Sciatic nerve (tissue), 2 donors: Measurements from ENCODE around the gene ICAM1. TPM values are rescaled to one million over a fixed set of nuclear protein-coding genes. Genes with fewer than 3 reads are reported as not detected.
A peak's percentile ranks its signal among the peaks of the same experiment; 100 is the strongest.

Source experiments
- ATAC-seq: fragments of 200-7000 bp; cut with Tn5 transposase; one replicate; pipeline ENCODE4 v1.9.1; 2020; ENCODE audit warnings: mild to moderate bottlenecking, moderate library complexity
- DNase-seq: peaks from one replicate; pipeline ENCODE4 v3.0.0-alpha.2; 2020; ENCODE audit warnings: low spot score
- intact Hi-C: fragments of 100-400 bp; cut with DNase I; formaldehyde crosslinking; loops from one replicate; pipeline ENCODE4 v1.14.2; 2022
- microRNA-seq: library from miRNA; unstranded; fragments of <30 nt; microRNA quantifications from one replicate; pipeline ENCODE4 v1.2.0, GENCODE V29; 2020
- total RNA-seq: library from RNA; stranded (reverse); fragmentation: NEBNext Ultra II Directional; extraction: Animal tissue kit (Norgen Biotek cat#: 25700); gene quantifications from one replicate; pipeline ENCODE4 v1.2.1, GENCODE V29; 2021
- donor health status: DM: no; HTN: no; CAD: no.
- donor health status: DM: no; HTN: no; CAD: no.

ICAM1 gene
- total RNA-seq, 1 donor from 2014 or later: 30.7 TPM

DNA sequence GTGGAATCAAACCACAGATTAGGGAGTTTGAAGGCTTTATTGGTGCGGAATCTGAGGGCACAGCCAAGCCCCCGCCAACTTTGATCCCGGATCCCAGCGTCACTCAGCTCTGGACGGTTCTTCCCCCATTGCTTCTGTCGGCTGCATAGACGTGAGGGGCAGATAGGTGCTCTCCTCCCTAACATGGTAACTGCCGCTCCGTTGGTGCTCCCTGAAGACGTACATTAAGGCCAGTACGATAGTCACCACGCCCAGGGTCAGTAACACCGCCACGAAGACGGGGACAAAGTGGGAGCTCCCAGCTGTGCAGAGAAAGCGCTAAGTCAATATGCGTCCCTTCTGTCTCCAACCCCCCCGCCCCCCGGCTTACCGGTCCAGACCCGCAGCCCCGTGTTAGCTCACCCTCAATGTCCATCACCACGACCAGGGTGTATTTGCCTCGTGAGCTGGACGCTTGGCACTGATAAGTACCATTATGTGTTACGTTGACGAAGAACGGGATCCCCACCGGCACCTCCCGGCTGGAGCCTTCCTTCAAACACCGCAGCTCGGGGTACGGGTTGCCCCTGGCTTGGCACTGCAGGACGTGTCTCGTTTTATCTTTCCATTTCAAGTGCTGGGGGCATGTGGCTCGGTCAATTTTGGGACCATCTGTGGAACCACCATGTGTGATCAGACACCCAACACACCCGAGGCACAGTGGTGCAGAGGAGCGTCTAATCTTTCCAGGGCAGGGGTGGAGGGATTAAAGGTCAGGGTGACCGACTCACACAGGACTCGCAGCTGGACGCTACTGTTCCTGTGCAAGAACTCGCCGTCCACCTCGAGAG lies 63.1 kb downstream of the ICAM1 start:
- ATAC-seq (peak; percentile 0), DNase-seq (no peak)
- intact Hi-C loops: loop anchor here (2.0 kb wide), 1 partner anchor 17 kb away; the partner anchor contains the start of gene FDX2

DNA sequence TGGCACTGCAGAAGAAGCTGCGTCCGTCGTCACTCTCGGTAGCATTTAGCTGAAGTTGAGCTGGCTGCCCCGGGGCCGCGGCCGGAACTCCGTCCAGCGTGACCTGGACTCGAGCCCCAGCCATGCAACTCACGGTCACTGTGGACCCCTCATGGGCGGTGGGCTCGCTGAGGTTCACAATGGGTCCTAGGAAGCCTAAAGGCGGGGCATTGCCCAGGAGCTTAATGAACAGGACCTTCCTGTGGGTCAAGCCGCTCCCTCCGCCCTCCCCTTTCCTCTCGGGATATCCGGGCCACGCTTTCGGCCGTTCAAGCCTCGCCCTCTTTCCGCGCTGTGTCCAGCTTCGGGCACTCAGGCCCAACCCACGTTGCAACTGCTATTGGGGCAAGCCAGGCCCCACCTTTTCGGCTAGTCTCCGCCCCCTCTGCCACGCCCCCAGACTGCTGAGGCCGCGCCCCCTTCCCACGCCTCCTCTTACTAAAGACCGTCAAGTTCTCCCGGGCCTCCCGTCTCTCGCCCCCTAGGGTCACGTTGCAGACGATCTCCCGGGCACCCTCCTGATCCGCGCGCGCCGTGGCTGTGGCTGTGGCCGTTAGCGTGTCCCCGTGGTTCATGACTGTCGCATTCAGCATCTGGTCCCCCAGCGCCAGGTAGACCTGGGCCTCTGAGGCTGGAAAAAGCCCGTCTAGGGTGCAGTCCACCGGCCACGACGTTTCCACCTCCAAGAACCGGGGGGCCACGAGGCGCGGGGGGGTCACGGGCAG lies 63.9 kb downstream of the ICAM1 start:
- intact Hi-C loops: no loop called here
- ATAC-seq: peak; percentile 94

DNA sequence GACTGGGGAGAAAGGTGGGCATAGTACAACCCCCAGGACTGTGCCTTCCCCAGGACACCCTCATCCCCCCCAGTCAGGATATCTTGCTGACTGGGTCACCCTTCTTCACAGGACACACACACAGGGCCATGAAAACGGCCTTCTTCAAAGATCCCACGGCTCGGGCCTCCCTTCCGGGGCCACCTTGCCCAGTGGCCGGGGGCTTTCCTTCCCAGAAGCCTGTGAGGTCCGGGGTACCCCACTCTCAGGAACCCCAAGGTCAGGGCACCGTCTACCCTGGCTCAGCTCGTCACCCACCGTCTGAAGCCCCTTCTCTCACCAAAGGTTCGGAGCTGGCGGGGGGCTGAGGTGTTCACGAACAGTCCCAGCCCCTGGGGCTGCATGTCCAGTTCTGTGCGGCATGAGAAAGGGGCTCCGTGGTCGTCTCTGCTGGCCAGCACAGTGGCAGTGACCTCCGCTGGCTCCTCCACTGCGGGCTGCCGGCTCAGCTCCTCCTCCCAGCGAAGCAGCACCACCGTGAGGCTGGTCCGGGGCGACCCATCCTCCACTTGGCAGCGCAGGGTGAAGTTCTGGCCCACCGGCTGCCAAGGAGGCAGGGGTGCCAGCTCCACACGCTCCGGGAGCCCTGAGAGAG lies 64.5 kb downstream of the ICAM1 start:
- ATAC-seq (no peak), DNase-seq (no peak)
- intact Hi-C loops: no loop called here

More for the DNA sequence above, 63.9 kb downstream of the ICAM1 start:
- DNase-seq: peak; percentile 97

Small RNAs within 50 kb of the gene (microRNA-seq; reads per million reads assigned to microRNA genes)
- not detected for gene MIR4322

Other genes with a start within 250 kb of the ICAM1 start
- 47.0 TPM for gene SHFL, start 184.8 kb upstream of the ICAM1 start, total RNA-seq
- not detected for gene ANGPTL6, start 168.4 kb upstream of the ICAM1 start, total RNA-seq
- 31.3 TPM for gene PPAN, start 164.8 kb upstream of the ICAM1 start, total RNA-seq
- 9.9 TPM for gene P2RY11, start 159.4 kb upstream of the ICAM1 start, total RNA-seq
- gene EIF3G, start 151.2 kb upstream of the ICAM1 start, total RNA-seq: 155 TPM
- 70.8 TPM for gene DNMT1, start 76.2 kb upstream of the ICAM1 start, total RNA-seq
- gene S1PR2, start 39.8 kb upstream of the ICAM1 start, total RNA-seq: 15.9 TPM
- 29.3 TPM for gene MRPL4, start 18.9 kb upstream of the ICAM1 start, total RNA-seq
- not detected for gene ICAM4, start 15.8 kb downstream of the ICAM1 start, total RNA-seq
- gene ICAM5, start 18.8 kb downstream of the ICAM1 start, total RNA-seq: 1.6 TPM
- gene ZGLP1, start 38.7 kb downstream of the ICAM1 start, total RNA-seq: 5.7 TPM
- 15.2 TPM for gene FDX2, start 44.9 kb downstream of the ICAM1 start, total RNA-seq
- 20.3 TPM for gene RAVER1, start 62.4 kb downstream of the ICAM1 start, total RNA-seq
- gene ICAM3, start 68.5 kb downstream of the ICAM1 start, total RNA-seq: 10.5 TPM
- 128 TPM for gene TYK2, start 109.5 kb downstream of the ICAM1 start, total RNA-seq
- 128 TPM for gene CDC37, start 132.4 kb downstream of the ICAM1 start, total RNA-seq
- 11.0 TPM for gene PDE4A, start 149.4 kb downstream of the ICAM1 start, total RNA-seq
- 63.9 TPM for gene KEAP1, start 232.2 kb downstream of the ICAM1 start, total RNA-seq
- 0.53 TPM for gene S1PR5, start 246.3 kb downstream of the ICAM1 start, total RNA-seq